Stimulated activated CD4-positive, alpha-beta T cell treated with anti-CD3 and anti-CD28 coated beads, Interleukin-1b, Interleukin-23, amount 100 ng/mL, for 24 hours (primary cell): ENCODE results near the gene NME9.
"Not testable (repeated sequence)": the region's sequence is repeated elsewhere in the genome, so short reads cannot be mapped to it uniquely, and the experiment has no call there.

Experiments used
- DNase-seq, 4 experiments: peaks; one replicate each; pipeline ENCODE4 v3.0.0-alpha.2; 2020; ENCODE audit warnings: low read depth in 4 of 4, low spot score in 1 of 4

The NME9 gene

GRCh38 chr3:138329127-138329983, at the start of gene NME9:
TSS of gene NME9 (minus strand) at chr3:138329851. CDS start at chr3:138329335, 516 bp downstream.
- DNase-seq: peak; percentile 65 to 88 (median 74)

GRCh38 chr3:138378990-138379389, 49.3 kb upstream of the NME9 start:
- no peak for DNase-seq

- DNase-seq: no peak
These were observed 48.7 kb upstream of the NME9 start for GRCh38 chr3:138378331-138378730.

- DNase-seq: no peak
These were observed 48.2 kb upstream of the NME9 start for GRCh38 chr3:138377804-138378203.

GRCh38 chr3:138377212-138377611, 47.6 kb upstream of the NME9 start:
- DNase-seq: not testable (repeated sequence)

- DNase-seq: no peak
These were observed 47.0 kb upstream of the NME9 start for GRCh38 chr3:138376663-138377062.

- no peak for DNase-seq
These were observed 45.8 kb upstream of the NME9 start for GRCh38 chr3:138375447-138375846.

- DNase-seq: no peak
These were observed 45.0 kb upstream of the NME9 start for GRCh38 chr3:138374573-138375134.

GRCh38 chr3:138373736-138374094, 44.1 kb upstream of the NME9 start:
- DNase-seq: no peak

GRCh38 chr3:138373087-138373735, 43.6 kb upstream of the NME9 start:
- DNase-seq: no peak

GRCh38 chr3:138371070-138371965, 41.7 kb upstream of the NME9 start:
- DNase-seq: no peak

- DNase-seq: no peak
These were observed 40.7 kb upstream of the NME9 start for GRCh38 chr3:138370321-138370720.

- DNase-seq: no peak
These were observed 39.7 kb upstream of the NME9 start for GRCh38 chr3:138369151-138369900.

GRCh38 chr3:138367911-138368310, 38.3 kb upstream of the NME9 start:
- no peak for DNase-seq

GRCh38 chr3:138367326-138367850, 37.7 kb upstream of the NME9 start:
- DNase-seq: no peak

GRCh38 chr3:138366006-138366759, 36.5 kb upstream of the NME9 start:
- no peak for DNase-seq

GRCh38 chr3:138365253-138365555, 35.6 kb upstream of the NME9 start:
- no peak for DNase-seq

GRCh38 chr3:138364356-138365252, 35.0 kb upstream of the NME9 start:
- DNase-seq: no peak

GRCh38 chr3:138363322-138363721, 33.7 kb upstream of the NME9 start:
- DNase-seq: no peak
